Measurements from ENCODE around the gene AHDC1.
A peak's percentile ranks its signal among the peaks of the same experiment; 100 is the strongest.
"Not testable (repeated sequence)": the region's sequence is repeated elsewhere in the genome, so short reads cannot be mapped to it uniquely, and the experiment has no call there.

AHDC1 gene

DNA sequence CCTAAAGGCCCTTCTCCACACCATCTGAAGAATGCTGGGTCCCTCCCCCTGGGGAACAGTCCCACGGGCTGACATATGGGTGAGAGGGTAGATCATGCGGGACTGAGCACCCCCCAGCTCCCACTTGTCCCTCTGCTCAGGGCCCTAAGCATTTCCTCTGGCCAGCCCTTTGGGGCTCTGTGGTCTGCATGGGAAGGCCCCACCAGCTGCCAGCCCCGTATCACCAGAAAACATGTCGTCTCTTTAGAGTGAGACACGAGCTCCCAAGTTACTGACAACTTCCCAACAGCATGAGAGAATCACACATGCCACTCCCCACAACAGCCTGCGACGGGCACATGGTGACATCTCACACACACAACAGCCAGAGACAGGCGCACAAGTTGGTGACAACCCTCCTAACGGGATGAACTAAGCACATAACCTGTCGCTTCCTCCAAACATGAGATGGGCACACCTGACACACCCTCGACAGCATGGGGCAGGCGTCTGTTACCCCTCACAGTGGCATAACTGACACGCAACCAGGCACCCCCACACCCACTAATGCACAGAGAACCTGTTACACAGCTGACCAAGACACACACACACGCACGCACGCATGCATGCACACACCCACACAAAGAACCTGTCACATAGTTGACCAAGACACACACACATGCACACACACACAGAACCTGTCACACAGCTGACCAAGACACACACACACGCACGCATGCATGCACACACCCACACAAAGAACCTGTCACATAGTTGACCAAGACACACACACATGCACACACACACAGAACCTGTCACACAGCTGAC is 41.2 kb downstream of the AHDC1 start:
- DNase-seq, result no peak

DNA sequence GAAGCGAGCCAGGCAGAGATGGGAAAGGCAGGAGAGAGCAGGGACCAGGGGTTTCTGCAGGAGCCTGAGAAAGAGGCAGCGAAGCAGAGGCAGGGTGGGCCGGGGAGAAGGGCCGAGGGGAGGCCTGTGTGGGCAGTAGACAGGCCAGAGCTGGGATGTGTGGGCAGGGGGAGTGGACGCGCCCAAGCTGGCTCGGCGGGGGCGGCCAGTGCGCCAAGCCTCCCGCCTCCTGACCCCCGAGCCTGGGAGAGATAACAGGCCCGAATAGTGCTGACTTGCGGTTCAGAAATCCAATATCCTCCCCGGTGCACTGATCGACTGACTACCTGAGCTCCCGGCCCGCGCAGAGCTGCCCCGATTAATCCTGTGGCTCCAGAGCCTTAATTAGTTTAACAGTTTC is 41.9 kb downstream of the AHDC1 start:
- DNase-seq, result no peak

DNA sequence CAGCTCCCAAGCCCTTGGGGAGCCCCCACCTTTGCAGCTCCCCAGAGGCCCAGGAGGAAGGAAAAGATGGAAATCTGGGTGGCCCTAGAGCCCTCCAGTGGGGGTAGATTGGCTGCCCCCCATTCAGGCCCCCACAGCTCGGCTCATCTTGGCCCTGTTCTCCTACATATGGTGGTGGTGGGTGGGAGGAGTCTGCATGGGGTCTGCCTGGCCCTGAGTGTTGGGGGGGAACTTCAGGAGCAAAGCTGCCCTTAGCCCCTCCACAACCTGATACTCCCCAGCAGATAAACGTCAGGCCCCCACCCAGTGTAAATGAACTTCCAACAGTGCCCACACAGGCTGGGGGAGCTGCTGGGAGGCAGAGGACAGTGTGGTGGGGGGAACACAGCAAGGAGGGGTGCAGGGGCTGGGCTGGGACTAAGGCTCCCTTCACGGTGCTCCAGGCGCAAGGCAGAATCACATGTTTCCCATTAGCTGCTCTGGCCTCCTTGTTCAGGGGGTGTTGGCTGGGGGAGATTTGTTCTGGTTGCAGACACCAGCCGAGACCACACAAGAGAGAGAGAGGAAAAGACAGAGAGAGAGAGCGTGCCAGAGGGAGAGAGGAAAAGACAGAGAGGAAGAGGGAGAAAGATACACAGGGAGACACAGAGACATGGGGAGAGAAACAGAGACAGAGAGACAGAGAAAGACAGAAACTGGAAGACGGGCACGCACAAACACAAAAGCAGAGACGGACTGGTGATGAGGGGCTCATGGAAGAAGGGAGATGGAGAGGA is 42.6 kb downstream of the AHDC1 start:
- DNase-seq, result no peak

DNA sequence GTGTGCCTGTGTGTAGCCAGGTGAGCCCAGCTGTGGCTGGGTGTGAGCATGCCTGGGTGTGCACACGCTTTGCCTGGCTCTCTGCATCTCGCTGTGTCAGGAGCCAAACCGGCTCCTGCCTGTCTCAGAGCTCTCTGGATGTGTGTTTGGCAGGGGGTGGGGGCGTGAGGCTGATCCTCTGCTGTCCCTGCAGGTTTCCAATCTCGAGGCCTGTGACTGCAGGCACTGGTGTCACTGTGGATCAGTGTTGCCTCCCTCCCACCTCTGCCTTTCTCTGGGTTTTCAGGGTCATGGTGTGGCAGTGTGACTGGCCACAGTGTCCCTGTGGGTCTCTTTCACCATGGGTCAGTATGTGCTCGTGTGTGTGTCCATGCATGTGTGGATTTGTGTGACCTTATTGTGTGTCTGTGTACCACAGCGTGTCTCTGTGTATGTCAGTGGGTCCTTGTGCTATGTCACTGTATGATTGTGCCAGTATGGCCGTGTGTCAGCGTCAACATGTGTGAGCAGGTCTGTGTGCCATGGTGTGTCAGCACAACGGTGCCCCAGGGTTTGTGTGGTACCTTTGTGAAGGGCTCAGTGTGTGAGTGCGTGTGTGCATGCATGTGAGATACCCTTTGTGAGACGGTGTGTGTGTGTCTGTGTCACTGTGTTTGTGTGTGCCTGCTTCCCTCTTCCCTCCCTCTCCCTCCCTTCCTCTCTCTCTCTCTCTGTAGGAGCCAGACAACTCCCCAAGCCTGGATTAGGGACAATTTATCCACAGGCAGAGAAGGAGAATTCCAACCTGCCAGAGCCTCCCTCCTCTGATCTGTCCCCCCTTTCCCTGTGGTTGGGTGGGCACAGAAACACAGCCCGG is 43.4 kb downstream of the AHDC1 start:
- DNase-seq, result no peak

DNA sequence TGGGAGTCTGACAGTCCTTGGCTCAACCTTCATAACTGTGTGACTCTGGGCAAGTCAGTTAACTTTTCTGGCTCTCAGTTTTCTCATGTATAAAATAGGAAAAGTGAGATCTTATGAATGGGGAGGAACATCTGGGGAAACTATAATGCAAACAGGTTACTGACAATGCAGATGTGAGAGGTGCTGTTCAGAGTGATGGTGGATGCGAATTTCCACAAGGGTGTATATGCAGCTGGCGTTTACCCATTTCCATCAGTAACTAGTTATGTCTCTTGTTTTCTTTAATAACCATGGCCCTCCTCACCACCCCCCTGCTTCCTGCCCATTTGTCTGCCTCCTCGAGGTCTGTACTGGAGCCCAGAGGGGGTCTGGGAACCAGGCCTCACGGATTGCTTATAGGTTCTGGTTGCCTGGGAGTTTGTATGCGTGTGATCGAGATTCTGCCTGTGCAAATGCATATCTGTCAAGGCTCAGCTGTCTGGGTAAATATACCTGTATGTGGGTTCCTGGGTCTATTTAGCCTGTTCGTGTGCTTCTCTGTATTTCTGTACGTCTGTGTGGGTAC is 44.4 kb downstream of the AHDC1 start:
- DNase-seq, result no peak

DNA sequence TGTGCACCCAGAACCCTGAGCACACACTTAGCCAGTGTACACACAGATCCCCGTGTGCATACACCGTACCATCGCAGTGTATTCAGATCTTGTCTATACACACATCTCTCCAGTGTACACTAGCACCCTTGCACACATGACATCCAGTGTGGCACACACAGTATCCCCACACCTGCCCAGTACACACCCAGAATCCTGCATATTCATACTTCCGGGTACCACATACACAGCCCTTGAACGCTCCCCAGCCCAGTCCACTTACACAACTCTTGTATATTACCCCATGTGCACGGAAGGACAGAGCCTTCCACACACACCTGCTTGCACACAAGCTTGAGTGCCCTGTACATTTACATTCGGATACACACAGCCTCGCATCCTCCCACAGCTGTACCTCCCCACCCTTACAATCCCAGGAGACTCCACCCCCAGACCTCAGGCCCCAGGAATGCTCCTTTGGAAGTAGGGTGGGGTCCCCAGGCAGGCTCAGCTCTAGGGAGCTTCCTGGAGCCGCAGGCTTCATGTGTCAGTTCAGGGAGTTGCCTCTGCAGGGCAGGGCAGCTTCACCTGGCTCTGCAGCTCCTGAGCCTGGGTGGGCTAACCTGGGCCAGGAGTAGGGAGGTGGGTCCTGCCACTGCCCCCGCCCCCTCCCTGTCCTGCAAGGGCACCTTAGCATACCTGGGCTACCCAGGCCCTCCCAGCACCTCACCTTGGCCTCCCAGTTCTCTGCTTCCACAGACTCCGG is 46.2 kb downstream of the AHDC1 start:
- no peak for DNase-seq

GRCh38 chr1:27556781-27557595 is 47.0 kb downstream of the AHDC1 start:
- peak; percentile 80 for DNase-seq

- DNase-seq, result no peak
Observed at GRCh38 chr1:27556435-27556780, 47.5 kb downstream of the AHDC1 start.

- DNase-seq, result peak; percentile 35
Observed at GRCh38 chr1:27555700-27556424, 48.1 kb downstream of the AHDC1 start.

DNA sequence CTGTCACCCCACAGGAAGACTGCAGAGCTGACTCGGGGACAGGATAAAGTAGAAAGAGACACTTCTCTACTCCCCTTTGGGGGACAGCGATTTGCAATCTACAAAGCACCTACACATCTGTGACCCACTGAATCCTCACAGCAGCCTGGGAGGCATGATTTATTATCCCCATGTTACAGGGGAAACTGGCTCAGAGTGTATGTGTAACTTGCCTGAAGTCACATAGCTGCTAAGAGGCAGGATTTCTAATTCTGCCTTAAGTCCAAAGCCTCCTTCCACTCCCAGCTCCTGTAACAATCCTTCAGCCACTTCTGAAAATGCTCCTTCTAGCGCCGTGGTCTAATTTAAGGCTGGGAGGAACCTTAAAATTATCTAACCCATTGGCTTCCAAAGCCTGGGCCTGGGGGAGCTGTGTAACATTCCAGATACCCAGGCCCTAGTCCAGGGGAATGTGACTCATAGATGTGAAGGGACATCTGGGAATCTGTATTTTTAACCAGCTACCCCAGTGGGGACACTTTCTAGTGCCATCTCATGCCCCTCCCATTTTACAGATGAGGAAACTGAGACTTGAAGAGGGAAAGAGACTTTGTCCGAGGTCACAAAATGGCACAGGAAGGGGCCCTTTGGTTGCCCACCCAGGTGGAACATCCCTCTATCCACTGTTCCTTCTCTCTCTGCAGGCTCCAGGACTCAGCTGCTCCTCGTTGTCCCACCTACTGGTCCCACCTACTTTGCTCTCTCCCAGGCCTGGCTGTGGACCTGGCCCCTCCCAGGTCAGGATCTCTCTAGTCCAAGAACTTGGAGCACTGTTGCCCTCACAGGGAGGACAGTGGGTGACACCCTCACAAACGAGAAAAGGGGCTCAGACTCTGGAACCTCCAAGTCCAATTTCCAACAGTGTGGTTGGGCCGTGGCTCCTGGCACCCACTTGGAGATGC is 48.9 kb downstream of the AHDC1 start:
- no peak for DNase-seq

DNA sequence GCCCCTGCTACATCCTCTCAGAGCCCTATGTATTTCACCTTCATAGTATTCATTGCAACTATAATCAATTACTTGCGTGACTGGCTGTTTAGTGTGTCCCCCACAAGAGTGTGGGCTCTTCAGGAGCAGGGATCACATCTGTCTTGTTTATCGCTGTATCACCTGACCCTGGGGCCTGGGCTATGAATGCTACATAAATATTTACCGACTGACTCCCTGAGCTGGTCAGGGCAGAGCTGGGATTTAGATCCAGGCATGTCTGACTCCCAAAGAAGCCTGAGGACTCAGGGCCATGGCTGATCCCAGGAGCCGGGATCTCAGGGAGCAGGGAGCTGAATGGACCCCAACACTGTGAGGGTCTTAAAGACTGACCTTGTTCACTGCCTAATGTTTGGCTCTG is 49.7 kb downstream of the AHDC1 start:
- DNase-seq, result no peak

- DNase-seq, result not testable (repeated sequence)
Observed at GRCh38 chr1:27553823-27554222, 50.1 kb downstream of the AHDC1 start.

GRCh38 chr1:27552911-27553420 is 51.0 kb downstream of the AHDC1 start:
- DNase-seq, result no peak

- no peak for DNase-seq
Observed at GRCh38 chr1:27551953-27552312, 52.0 kb downstream of the AHDC1 start.

DNA sequence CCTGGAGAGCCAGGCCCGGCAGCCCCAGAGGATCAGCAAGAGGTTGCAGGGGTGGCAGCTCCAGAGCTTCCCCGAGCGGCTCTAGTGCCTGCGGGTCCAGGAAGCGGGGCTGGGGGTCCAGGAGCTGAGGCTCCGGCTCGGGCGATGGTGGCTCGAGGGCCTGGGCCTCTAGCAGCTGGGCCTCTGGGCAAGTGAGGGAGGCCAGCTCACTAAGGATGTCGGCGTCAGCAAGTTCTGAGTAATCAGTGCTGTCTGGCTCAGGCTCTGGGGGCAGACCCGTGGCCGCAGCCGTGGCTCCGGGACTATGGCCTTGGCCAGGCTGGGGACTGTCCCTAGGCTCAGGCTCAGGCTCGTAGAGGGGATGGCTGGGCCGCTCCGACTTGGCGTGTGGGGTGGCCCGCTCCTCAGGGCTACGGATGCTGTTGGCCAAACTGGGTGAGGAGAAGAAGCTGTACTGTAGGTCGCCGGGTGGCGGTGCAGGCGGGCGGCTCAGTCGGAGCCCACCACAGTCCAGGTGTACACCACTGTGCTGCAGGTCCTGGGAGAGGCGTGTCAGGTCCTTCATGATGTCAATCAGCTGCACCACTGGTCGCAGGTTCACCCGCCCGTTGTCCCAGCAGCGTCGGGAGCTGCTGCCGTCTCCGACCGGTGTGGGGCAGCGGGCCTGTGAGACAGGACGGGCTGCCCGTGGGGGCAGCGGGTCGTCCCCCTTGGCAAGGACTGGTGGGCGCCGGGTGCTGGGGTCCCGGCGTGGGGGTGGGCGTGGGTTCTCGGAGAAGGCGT is 52.6 kb downstream of the AHDC1 start:
- DNase-seq, result no peak

- no peak for DNase-seq
Observed at GRCh38 chr1:27550510-27551169, 53.3 kb downstream of the AHDC1 start.

DNA sequence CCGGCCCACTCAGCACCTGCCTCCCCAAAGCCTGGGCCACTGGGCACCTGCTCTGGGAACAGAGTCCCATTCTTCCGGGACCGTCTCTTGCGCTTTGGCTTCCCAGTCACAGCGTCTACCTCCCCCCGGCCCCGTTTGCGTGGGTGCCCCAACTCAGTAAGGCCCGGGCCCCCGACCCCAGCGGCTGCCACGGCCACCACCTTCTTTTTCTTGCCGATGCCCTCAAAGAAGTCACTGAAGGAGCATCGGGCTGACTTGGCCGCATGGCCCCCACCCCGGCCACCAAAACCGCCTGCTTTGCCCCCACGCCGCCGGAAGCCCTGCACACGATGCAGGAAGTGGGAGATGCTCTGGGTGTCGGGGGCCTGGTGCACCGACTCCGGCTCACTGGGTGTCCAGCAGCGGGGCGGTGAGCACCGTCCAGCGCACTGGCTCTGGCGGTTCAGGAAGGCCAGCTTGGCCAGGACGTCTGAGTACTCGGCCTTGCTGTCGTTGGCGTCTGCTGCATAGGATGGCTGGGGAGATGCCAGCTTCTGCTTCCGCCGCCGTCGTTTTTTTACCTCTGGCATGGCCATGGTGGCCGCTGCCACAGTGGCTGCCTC is 54.0 kb downstream of the AHDC1 start:
- no peak for DNase-seq

Measured in stimulated activated CD4-positive, alpha-beta T cell treated with anti-CD3 and anti-CD28 coated beads, Interleukin-15, amount 100 ng/mL, for 24 hours (primary cell).